ENCODE data around the gene LPP.

Gene LPP

GRCh38 chr3:188646592-188646991, 492.6 kb downstream of the LPP start:
- TF ChIP-seq TAF1 (IDR thresholded peaks at IDR 0.05; ENCODE audit: low read depth, low read length): no peak
- TF ChIP-seq SPI1 (IDR thresholded peaks at IDR 0.05; ENCODE audit: low read depth, low read length): no peak
- TF ChIP-seq POU2F2 (IDR thresholded peaks at IDR 0.05; ENCODE audit: low read depth, low read length): no peak
- TF ChIP-seq POLR2A (IDR thresholded peaks at IDR 0.05; ENCODE audit: low read depth, low read length): no peak
- TF ChIP-seq POLR2AphosphoS5 (IDR thresholded peaks at IDR 0.05; ENCODE audit: low read depth, low read length): no peak
- FAIRE-seq: no peak

GRCh38 chr3:188647237-188647636, 493.3 kb downstream of the LPP start:
- DNase-seq (ENCODE audit: insufficient read length, low spot score) (no peak), FAIRE-seq (no peak)
- TF ChIP-seq POLR2A (IDR thresholded peaks at IDR 0.05; ENCODE audit: low read depth, low read length) (no peak), SPI1 (IDR thresholded peaks at IDR 0.05; ENCODE audit: low read depth, low read length) (no peak), PAX5 (IDR thresholded peaks at IDR 0.05; ENCODE audit: insufficient read depth, low read length, severe bottlenecking) (no peak), TAF1 (IDR thresholded peaks at IDR 0.05; ENCODE audit: low read depth, low read length) (no peak), POU2F2 (IDR thresholded peaks at IDR 0.05; ENCODE audit: low read depth, low read length) (no peak), POLR2AphosphoS5 (IDR thresholded peaks at IDR 0.05; ENCODE audit: low read depth, low read length) (no peak)

More at GRCh38 chr3:188646592-188646991, 492.6 kb downstream of the LPP start:
- DNase-seq (ENCODE audit: insufficient read length, low spot score): no peak

DNA sequence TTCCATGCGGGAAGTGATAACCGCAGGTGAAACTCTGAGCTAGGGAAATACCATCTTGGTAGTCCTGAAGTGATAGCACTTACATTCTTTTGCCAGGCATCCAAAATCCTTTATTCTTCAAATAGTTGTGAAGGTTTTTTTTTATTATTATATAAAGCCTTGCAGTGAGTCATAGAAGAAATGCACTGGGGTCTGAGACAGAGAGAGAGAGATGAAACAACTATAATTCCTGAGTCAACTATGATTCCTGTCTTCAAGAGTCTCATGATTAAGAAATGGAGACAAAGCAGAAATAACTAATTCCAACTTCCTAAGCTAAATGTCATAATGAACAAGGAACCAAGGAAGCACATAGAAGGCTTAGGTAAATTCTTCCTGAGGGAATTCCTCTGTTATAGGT, 495.6 kb downstream of the LPP start:
- TF ChIP-seq TAF1 (IDR thresholded peaks at IDR 0.05; ENCODE audit: low read depth, low read length): no peak
- TF ChIP-seq POLR2AphosphoS5 (IDR thresholded peaks at IDR 0.05; ENCODE audit: low read depth, low read length): no peak
- no peak for TF ChIP-seq POU2F2 (IDR thresholded peaks at IDR 0.05; ENCODE audit: low read depth, low read length)
- no peak for TF ChIP-seq SPI1 (IDR thresholded peaks at IDR 0.05; ENCODE audit: low read depth, low read length)
- TF ChIP-seq PAX5 (IDR thresholded peaks at IDR 0.05; ENCODE audit: insufficient read depth, low read length, severe bottlenecking): no peak
- no peak for TF ChIP-seq POLR2A (IDR thresholded peaks at IDR 0.05; ENCODE audit: low read depth, low read length)
- no peak for FAIRE-seq
- DNase-seq (ENCODE audit: insufficient read length, low spot score): no peak

DNA sequence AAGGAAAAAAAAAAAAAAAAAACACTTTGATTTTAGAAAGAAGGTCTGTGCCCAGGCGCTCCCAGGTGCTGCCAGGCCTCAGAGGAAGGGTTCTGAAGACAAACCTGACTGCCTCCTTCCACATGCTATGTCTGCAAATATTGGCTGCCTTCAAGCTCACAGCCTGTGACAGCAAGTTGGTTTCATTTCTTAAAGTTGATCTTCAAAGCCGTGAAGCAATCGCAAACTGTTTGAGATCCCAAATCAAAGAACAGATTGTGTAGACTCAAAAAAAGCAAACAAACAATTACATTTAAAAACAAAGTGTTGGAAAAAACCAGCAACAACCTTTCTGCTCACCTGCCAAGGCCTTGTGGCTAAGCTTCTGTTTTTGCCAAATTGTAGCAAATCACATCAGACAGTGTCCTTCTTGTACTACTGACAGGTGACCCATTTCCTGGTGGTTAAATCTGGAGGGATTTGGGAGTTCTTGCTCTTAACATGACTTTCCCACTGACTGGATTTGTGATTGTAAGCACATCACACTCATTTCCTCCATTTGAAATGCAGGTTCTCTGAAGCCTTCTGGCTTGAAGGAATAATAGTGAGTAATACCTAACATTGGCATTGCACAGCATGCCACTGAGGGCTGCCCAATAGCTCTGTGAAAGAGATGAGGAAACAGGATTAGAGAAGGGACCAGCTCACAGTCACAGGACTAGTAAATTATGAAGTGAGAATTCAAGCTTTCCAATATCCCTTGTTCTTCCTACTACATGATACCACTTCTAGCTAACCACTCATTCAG, 502.4 kb downstream of the LPP start:
- FAIRE-seq (no peak), DNase-seq (ENCODE audit: insufficient read length, low spot score) (no peak)
- TF ChIP-seq PAX5 (IDR thresholded peaks at IDR 0.05; ENCODE audit: insufficient read depth, low read length, severe bottlenecking): no peak
- no peak for TF ChIP-seq SPI1 (IDR thresholded peaks at IDR 0.05; ENCODE audit: low read depth, low read length)
- no peak for TF ChIP-seq POLR2A (IDR thresholded peaks at IDR 0.05; ENCODE audit: low read depth, low read length)
- TF ChIP-seq POLR2AphosphoS5 (IDR thresholded peaks at IDR 0.05; ENCODE audit: low read depth, low read length): no peak
- no peak for TF ChIP-seq TAF1 (IDR thresholded peaks at IDR 0.05; ENCODE audit: low read depth, low read length)
- no peak for TF ChIP-seq POU2F2 (IDR thresholded peaks at IDR 0.05; ENCODE audit: low read depth, low read length)

DNA sequence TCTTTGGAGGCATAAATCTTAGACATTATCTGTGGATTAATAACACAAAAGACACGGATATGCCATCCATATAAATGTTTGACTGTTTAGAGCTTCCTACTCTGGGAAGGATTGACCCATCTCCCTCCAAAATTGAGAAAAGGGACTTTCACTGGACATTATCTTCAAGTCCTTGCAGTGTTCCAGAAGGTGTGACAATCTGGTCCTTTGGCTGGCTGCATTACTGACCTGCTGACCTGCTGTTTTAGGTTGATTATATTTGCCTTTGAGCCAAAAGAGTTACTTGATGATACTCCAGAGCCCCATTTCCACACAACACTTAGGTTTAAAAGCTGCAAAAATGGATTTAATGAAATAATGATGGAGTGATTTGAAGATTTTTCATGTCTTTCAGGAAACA, 504.6 kb downstream of the LPP start:
- no peak for FAIRE-seq
- DNase-seq (ENCODE audit: insufficient read length, low spot score): no peak
- TF ChIP-seq PAX5 (IDR thresholded peaks at IDR 0.05; ENCODE audit: insufficient read depth, low read length, severe bottlenecking) (no peak), POU2F2 (IDR thresholded peaks at IDR 0.05; ENCODE audit: low read depth, low read length) (no peak), POLR2A (IDR thresholded peaks at IDR 0.05; ENCODE audit: low read depth, low read length) (no peak), POLR2AphosphoS5 (IDR thresholded peaks at IDR 0.05; ENCODE audit: low read depth, low read length) (no peak), TAF1 (IDR thresholded peaks at IDR 0.05; ENCODE audit: low read depth, low read length) (no peak), SPI1 (IDR thresholded peaks at IDR 0.05; ENCODE audit: low read depth, low read length) (no peak)

DNA sequence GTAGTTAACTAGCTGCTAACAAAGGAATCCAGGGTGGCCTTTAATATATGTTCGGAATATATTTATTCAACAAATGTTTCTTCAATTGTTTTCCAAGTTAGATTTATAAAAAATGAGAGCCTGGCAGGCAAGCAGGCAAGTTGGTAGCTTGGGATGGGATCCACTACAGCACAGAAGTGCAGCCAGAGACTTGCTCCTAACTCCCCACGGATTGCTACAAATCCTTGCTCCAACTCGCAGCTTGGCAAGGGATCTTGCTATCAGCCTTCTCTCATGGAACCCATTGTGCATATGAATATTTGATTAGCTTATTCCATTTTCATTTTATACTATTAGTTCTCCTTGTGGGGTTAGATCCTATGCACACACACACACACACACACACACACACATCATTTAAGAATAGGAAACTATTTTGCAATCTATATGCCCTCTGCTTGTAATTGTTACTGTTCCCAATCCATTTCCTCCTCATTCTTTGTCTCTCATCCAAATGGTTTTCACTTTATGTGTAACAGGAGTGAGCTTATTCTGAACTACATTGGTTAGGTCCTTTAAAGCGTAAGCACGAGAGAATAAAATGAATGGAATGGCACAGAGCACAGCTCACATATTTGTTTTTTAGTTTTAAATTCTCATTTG, 505.6 kb downstream of the LPP start:
- no peak for DNase-seq (ENCODE audit: insufficient read length, low spot score)
- FAIRE-seq: no peak
- TF ChIP-seq TAF1 (IDR thresholded peaks at IDR 0.05; ENCODE audit: low read depth, low read length) (no peak), PAX5 (IDR thresholded peaks at IDR 0.05; ENCODE audit: insufficient read depth, low read length, severe bottlenecking) (no peak), SPI1 (IDR thresholded peaks at IDR 0.05; ENCODE audit: low read depth, low read length) (no peak), POU2F2 (IDR thresholded peaks at IDR 0.05; ENCODE audit: low read depth, low read length) (no peak), POLR2AphosphoS5 (IDR thresholded peaks at IDR 0.05; ENCODE audit: low read depth, low read length) (no peak), POLR2A (IDR thresholded peaks at IDR 0.05; ENCODE audit: low read depth, low read length) (no peak)

GRCh38 chr3:188660415-188660814, 506.5 kb downstream of the LPP start:
- FAIRE-seq (no peak), DNase-seq (ENCODE audit: insufficient read length, low spot score) (no peak)
- TF ChIP-seq POU2F2 (IDR thresholded peaks at IDR 0.05; ENCODE audit: low read depth, low read length): no peak
- no peak for TF ChIP-seq TAF1 (IDR thresholded peaks at IDR 0.05; ENCODE audit: low read depth, low read length)
- no peak for TF ChIP-seq SPI1 (IDR thresholded peaks at IDR 0.05; ENCODE audit: low read depth, low read length)
- TF ChIP-seq POLR2A (IDR thresholded peaks at IDR 0.05; ENCODE audit: low read depth, low read length): no peak
- no peak for TF ChIP-seq PAX5 (IDR thresholded peaks at IDR 0.05; ENCODE audit: insufficient read depth, low read length, severe bottlenecking)
- TF ChIP-seq POLR2AphosphoS5 (IDR thresholded peaks at IDR 0.05; ENCODE audit: low read depth, low read length): no peak

- FAIRE-seq (no peak), DNase-seq (ENCODE audit: insufficient read length, low spot score) (no peak)
- no peak for TF ChIP-seq PAX5 (IDR thresholded peaks at IDR 0.05; ENCODE audit: insufficient read depth, low read length, severe bottlenecking)
- no peak for TF ChIP-seq POU2F2 (IDR thresholded peaks at IDR 0.05; ENCODE audit: low read depth, low read length)
- TF ChIP-seq TAF1 (IDR thresholded peaks at IDR 0.05; ENCODE audit: low read depth, low read length): no peak
- TF ChIP-seq SPI1 (IDR thresholded peaks at IDR 0.05; ENCODE audit: low read depth, low read length): no peak
- TF ChIP-seq POLR2AphosphoS5 (IDR thresholded peaks at IDR 0.05; ENCODE audit: low read depth, low read length): no peak
- no peak for TF ChIP-seq POLR2A (IDR thresholded peaks at IDR 0.05; ENCODE audit: low read depth, low read length)
These were observed 507.8 kb downstream of the LPP start for GRCh38 chr3:188661806-188662205.

- FAIRE-seq (no peak), DNase-seq (ENCODE audit: insufficient read length, low spot score) (no peak)
- TF ChIP-seq POLR2AphosphoS5 (IDR thresholded peaks at IDR 0.05; ENCODE audit: low read depth, low read length): no peak
These were observed 508.3 kb downstream of the LPP start for GRCh38 chr3:188662214-188662613.

All from GM12891 (cell line).